HUES6 (cell line): Measurements from ENCODE around the gene LMCD1.

Source experiments
- H3K27ac ChIP-seq: 2 replicates; pipeline ENCODE4 v1.7.0; 2013; ENCODE audit warnings: low read depth, mild to moderate bottlenecking, low read length, inconsistent platforms
- H3K27me3 ChIP-seq: 2 replicates; pipeline ENCODE4 v1.6.1; 2013; ENCODE audit warnings: low read length; ENCODE audit not compliant: control insufficient read depth, insufficient read depth
- H3K36me3 ChIP-seq: 2 replicates; pipeline ENCODE4 v1.6.1; 2013; ENCODE audit warnings: low read length; ENCODE audit not compliant: control insufficient read depth, insufficient read depth
- H3K4me1 ChIP-seq: 2 replicates; pipeline ENCODE4 v1.6.1; 2013; ENCODE audit warnings: low read length; ENCODE audit not compliant: control insufficient read depth, insufficient read depth
- H3K4me3 ChIP-seq: 2 replicates; pipeline ENCODE4 v1.5.1; 2013; ENCODE audit warnings: low read depth, low read length
- H3K9ac ChIP-seq: one replicate; pipeline ENCODE4 v1.6.1; 2013; ENCODE audit warnings: mild to moderate bottlenecking, low read length
- H3K9me3 ChIP-seq: 2 replicates; pipeline ENCODE4 v1.6.1; 2013; ENCODE audit warnings: low read depth, low read length; ENCODE audit not compliant: control insufficient read depth, insufficient read depth

LMCD1 gene

DNA sequence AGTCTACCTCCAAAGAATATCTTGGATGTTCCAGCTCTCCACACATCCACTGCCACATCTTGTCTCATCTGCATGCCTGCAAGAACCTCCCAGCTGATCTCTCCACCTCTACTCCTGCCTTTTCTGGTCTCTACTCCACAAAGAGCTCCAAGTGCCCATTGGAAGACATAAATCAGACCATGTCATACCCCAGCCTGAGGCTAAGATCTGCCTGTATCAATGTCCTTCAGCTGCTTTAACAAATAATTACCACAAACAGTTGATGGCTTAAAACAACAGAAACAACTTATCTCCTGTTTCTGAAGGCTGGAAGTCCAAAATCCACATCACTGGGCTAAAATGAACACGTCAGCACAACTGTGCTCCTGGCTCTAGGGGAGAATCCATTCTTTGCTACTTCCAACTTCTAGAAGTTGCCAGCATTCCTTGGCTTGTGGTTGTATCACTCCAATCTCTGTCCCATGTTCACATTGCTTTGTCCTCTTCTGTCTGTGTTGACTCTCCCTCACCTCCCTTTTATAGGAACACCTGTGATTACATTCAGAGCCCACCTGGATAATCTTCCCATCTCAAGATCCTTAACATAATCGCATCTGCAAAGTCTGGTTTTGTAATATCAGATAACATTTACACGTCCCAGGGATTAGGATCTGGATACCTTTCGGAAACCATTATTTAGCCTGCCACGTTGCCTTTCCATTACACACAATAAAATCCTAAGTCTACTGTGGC is 17.0 kb upstream of the LMCD1 start:
- H3K9me3 ChIP-seq = peaks cover 10% of the 10 kb centered on the region
- H3K36me3 ChIP-seq = no peaks in the 10 kb centered on the region
- H3K4me3 ChIP-seq = no peak overlapping the region
- no peaks in the 10 kb centered on the region for H3K4me1 ChIP-seq
- H3K27ac ChIP-seq = no peak overlapping the region
- no peaks in the 10 kb centered on the region for H3K27me3 ChIP-seq
- no peak overlapping the region for H3K9ac ChIP-seq

DNA sequence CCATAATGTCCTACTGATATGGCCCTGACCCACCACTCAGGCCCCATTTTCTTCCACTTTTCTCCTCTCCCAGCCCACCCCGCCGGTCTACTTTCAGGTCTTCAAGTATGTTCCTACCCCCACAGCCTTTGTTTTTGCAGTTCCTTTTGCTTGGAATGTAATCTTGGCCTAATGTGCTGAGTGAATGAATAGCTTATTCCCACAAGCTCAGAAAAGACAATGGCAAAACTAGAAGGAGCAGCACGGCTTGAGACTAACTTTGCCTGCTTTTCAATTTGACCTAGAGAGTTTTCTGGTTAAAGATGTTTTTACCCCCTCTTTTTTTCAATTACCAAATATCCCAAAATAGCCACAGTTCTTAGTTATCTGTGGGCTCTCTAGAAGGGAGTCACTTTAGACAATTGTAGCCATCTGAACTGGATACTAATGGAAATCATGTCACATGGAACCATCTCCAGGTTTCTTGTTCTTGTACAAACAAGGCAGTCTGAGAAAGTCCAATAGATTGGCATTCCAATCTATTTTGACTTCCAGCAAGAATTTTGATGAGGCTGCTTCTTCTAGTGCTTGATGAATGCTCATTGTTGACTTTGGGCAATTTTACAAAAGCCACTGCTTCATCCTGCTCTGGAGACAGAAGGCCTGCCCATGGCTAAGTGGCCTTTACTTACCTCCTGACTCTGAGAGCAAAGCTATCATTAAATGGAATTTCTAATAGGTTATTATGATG is 16.3 kb upstream of the LMCD1 start:
- Histone ChIP-seq H3K36me3 (no peaks in the 10 kb centered on the region), H3K4me1 (no peaks in the 10 kb centered on the region), H3K9me3 (peaks cover 10% of the 10 kb centered on the region), H3K27me3 (no peaks in the 10 kb centered on the region), H3K4me3 (no peak overlapping the region), H3K9ac (no peak overlapping the region), H3K27ac (no peak overlapping the region)

DNA sequence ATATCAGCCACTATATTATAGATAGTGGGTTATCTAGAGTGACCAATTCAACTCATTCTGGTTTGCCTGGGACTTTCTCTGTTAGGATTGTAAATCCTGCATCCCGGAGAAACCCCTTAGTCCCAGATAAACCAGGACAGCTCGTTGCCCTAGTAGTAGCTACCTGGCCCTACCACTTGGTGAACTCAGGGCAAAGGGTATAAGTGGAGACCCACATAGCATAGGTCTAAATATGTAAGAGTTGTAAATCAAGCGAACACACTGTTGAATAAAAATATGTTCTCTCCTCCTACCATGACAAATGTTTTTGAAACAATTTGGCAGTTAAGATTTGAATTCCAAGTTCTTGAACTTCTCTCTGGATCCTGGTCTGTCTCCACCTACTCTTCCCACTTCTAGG is 15.7 kb upstream of the LMCD1 start:
- no peaks in the 10 kb centered on the region for H3K27me3 ChIP-seq
- no peaks in the 10 kb centered on the region for H3K36me3 ChIP-seq
- H3K27ac ChIP-seq = no peak overlapping the region
- no peak overlapping the region for H3K9ac ChIP-seq
- H3K9me3 ChIP-seq = peaks cover 10% of the 10 kb centered on the region
- no peak overlapping the region for H3K4me3 ChIP-seq
- no peaks in the 10 kb centered on the region for H3K4me1 ChIP-seq

DNA sequence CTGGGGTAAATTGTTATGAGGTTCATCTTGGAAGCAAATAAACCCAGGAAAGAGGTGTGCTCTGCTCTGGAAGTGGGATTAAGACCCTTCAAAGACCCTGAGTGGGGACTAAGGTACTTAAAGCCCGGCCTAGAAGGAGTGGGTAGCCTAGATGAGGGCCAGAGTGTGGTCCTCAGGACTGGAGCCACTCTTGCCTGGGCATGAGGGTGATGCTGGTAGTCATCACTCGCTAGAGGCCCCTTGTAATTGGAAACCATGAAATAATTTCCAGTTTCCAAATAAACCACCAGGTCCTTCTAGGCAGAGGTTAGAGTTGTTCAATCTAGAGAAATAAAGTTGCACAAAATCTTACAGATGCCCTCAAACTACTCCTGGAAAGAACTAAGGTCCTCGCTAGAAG is 15.2 kb upstream of the LMCD1 start:
- Histone ChIP-seq H3K9me3 (peaks cover 10% of the 10 kb centered on the region), H3K27me3 (no peaks in the 10 kb centered on the region), H3K4me3 (no peak overlapping the region), H3K36me3 (no peaks in the 10 kb centered on the region), H3K4me1 (no peaks in the 10 kb centered on the region), H3K9ac (no peak overlapping the region), H3K27ac (no peak overlapping the region)

DNA sequence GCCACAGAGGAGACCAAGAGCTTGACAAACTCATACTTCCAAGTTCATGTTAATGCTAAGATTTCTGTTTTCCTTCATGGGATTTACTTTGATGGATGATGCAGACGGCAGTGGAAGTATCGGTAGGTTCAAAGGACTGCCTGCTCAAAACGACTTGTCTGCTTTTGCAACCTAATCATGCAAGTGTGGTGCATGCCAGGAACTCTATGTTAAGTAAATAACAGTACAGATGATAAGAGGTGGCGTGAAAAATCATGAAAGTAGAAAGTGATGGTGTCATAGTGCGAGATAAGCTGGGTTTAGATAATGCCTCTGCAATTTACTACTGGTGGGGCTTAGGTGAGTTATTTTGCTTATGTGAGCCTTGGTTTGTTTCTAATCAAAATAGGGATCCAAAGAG is 14.7 kb upstream of the LMCD1 start:
- H3K9me3 ChIP-seq = peaks cover 10% of the 10 kb centered on the region
- no peaks in the 10 kb centered on the region for H3K36me3 ChIP-seq
- no peaks in the 10 kb centered on the region for H3K27me3 ChIP-seq
- H3K4me3 ChIP-seq = no peak overlapping the region
- H3K9ac ChIP-seq = no peak overlapping the region
- H3K27ac ChIP-seq = no peak overlapping the region
- H3K4me1 ChIP-seq = peaks cover 3% of the 10 kb centered on the region

DNA sequence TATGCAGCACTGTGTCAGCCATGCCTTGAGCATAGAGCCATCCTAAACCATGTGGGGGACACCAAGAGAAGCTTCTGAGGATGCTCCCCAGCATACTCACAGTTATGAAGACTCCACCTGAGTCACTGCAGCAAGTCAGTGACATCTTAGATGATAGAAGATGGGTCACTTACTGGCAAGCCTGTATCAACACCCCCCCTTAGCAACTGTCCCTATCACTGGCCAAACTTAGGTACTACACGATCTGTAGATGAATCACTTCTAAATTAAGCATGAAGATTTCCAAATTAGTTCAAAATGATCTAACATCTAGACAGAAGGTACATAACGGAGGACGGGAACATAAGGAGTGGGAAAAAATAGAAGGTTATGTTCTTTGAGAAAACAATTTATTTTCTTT is 13.2 kb upstream of the LMCD1 start:
- Histone ChIP-seq H3K9me3 (peaks cover 10% of the 10 kb centered on the region), H3K27me3 (no peaks in the 10 kb centered on the region), H3K27ac (no peak overlapping the region), H3K4me1 (peaks cover 9% of the 10 kb centered on the region), H3K36me3 (no peaks in the 10 kb centered on the region), H3K4me3 (no peak overlapping the region), H3K9ac (no peak overlapping the region)

DNA sequence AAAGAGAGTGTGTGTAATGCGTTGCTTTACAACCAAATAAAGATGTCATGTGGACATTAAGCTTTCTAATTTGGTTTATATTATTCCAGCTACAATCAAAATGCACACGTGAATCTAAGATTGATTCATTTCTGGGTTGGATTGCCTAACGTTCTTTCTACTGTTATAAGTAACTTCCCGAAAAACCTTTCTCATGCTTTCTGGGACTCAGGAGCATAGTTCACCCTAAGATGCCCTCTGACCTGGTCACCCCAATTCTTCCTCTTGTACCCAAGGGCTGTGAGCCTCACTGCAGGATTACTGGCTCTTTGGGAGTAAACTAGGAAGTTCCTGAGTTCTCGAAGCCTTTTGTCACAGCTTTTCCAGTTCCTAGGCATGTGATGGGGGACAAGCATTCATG is 12.7 kb upstream of the LMCD1 start:
- Histone ChIP-seq H3K4me1 (peaks cover 14% of the 10 kb centered on the region), H3K9me3 (peaks cover 10% of the 10 kb centered on the region), H3K27me3 (no peaks in the 10 kb centered on the region), H3K27ac (no peak overlapping the region), H3K4me3 (no peak overlapping the region), H3K36me3 (no peaks in the 10 kb centered on the region), H3K9ac (no peak overlapping the region)

DNA sequence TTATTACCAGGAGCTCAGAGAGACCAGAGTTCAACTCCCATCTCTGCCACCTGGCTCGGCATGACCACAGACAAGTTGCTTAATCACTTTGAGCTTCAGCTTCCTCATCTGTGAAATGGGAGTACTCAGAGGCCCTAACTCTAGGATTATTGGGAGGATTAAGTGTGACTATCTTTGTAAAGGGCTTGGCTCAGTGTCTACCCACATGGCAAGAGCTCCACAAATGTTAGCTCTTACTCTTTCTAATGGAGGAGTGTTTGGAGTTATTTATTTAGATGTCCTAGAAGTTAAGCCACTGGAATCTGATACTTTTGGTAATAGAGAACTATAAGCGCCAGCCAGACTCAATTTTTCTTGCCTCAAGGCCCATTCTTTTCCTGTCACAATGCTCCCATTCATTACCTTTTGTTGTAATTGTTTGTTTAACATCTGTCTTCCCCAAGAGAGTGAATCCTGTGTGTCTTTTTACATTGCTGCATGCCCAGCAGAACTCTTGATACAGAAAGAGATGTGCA is 12.3 kb upstream of the LMCD1 start:
- Histone ChIP-seq H3K27me3 (no peaks in the 10 kb centered on the region), H3K9ac (no peak overlapping the region), H3K9me3 (peaks cover 9% of the 10 kb centered on the region), H3K4me1 (peaks cover 18% of the 10 kb centered on the region), H3K36me3 (no peaks in the 10 kb centered on the region), H3K4me3 (no peak overlapping the region), H3K27ac (no peak overlapping the region)

DNA sequence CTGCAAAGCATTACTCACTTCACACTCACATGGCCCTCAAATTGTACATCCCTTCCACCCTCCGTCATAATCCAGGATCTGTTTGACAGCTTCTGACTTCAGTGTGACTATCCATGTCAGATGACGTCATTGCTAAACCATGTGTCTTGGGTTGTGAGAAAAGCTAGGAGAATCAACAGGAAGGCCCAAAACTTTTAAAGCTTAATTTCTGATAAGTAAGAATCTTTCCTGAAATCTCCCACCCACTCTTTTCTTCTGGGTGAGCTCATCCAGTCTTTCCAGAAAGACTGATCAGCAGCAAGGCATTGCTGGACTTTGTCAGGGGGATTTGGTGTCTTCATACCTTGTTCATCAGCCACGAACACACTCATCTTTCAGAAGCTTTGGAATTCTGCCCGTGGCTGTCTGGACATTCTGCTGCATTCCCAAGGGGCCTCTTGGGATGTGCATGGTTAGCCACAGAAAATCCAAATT is 11.5 kb upstream of the LMCD1 start:
- no peak overlapping the region for H3K4me3 ChIP-seq
- H3K9ac ChIP-seq = no peak overlapping the region
- peaks cover under 1% of the 10 kb centered on the region; the same call in 1 of the 2 replicates for H3K9me3 ChIP-seq
- H3K27ac ChIP-seq = no peak overlapping the region
- H3K27me3 ChIP-seq = no peaks in the 10 kb centered on the region
- H3K4me1 ChIP-seq = peaks cover 23% of the 10 kb centered on the region
- no peaks in the 10 kb centered on the region for H3K36me3 ChIP-seq

DNA sequence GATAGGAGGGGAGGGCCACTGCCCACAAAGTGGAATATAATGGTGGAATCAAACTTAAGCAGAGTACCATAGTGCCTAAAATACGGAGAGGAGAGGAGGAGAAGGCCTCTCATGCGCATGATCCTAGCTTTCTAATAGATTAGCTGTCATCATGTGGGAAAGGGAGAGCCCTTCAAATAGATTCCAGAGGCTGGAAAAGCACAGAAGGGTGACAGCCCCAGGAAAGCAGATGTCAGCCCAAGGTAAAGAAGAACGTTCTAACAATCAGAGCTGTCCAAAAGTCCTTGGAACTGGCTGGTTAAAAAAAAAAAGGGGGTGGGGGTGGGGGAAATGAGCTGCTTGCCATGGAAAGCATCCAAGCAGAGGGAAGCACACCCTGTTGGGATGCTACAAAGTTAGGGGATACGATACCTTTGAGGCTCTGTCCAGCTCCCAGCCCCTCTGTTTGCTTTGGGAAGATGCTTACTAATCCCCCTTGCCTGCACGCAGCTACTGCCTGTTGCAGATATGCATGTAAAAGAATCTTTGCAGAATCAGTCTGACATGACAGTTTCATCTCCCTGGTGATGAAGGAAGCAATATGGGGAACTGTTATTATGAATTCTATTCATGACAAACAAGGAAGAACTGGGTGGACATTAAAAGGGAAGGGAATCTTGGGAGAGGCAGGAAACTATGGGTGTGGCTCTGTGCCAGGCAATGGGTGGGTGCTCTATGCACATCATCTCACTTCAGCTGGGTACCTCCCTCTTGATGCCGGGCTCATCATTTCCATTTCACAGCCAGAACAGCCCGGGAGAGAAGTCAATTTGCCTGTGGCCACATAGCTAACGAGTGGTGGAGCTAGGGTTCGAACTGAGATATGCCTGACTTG is 10.1 kb upstream of the LMCD1 start:
- H3K4me3 ChIP-seq = no peak overlapping the region
- H3K27me3 ChIP-seq = no peaks in the 10 kb centered on the region
- H3K27ac ChIP-seq = no peak overlapping the region
- H3K9me3 ChIP-seq = no peaks in the 10 kb centered on the region
- H3K9ac ChIP-seq = no peak overlapping the region
- no peaks in the 10 kb centered on the region for H3K36me3 ChIP-seq
- H3K4me1 ChIP-seq = peaks cover 23% of the 10 kb centered on the region
